ENCODE measurements around the gene EXOSC6. TPM values are rescaled to one million over a fixed set of nuclear protein-coding genes. Genes with fewer than 3 reads are reported as not detected.

EXOSC6 gene
- total and polyA plus RNA-seq, 2 of the 4 experiments (the other 2 are of a cell fraction): 5.8 to 7.0 TPM

GRCh38 chr16:70276392-70276791 lies 24.7 kb upstream of the EXOSC6 start:
- ATAC-seq (ENCODE audit: low read depth): no peak

More at GRCh38 chr16:70276392-70276791, 24.7 kb upstream of the EXOSC6 start:
- in situ Hi-C loops (cut with MboI; ENCODE audit: low sequenced_read_pairs): no loop called here
- no peak overlapping the region for H2BK20ac ChIP-seq (ENCODE audit: low read depth, low read length)
- no peak overlapping the region for H3K9ac ChIP-seq (ENCODE audit: low read depth, low read length)
- no peak overlapping the region for H3K56ac ChIP-seq (ENCODE audit: extremely low read depth, insufficient read depth, low read length)
- no peak overlapping the region for H4K8ac ChIP-seq (ENCODE audit: low read depth in 2 of 2, low read length in 2 of 2)
- H2BK15ac ChIP-seq (ENCODE audit: low read depth, low read length): no peak overlapping the region
- no peak for DNase-seq
- ChIA-PET POLR2A (ENCODE audit: unreplicated experiment) (no interaction called here), CTCF (no interaction called here)
- no peak overlapping the region for H4K91ac ChIP-seq (ENCODE audit: insufficient read depth, low read depth, low read length)
- H2BK120ac ChIP-seq (ENCODE audit: low read depth, low read length): no peak overlapping the region
- peaks cover 37% of the 10 kb centered on the region for H4K20me1 ChIP-seq (ENCODE audit: insufficient read depth, low read length)
- no peak overlapping the region for H2AK9ac ChIP-seq (replicated peaks; ENCODE audit: low read depth, low read length, poor library complexity)
- no peak overlapping the region for H2AFZ ChIP-seq (replicated peaks; ENCODE audit: low read length, poor library complexity)
- no peak overlapping the region for H3K14ac ChIP-seq (replicated peaks; ENCODE audit: low read depth, low read length)
- H3K9me3 ChIP-seq (ENCODE audit: control insufficient read depth, insufficient read depth, low read length): no peaks in the 10 kb centered on the region
- no peak overlapping the region for H2BK5ac ChIP-seq (ENCODE audit: low read depth, low read length, poor library complexity, severe bottlenecking)
- H3K23ac ChIP-seq (ENCODE audit: low read depth, low read length): no peak overlapping the region
- H3K36me3 ChIP-seq (ENCODE audit: control insufficient read depth, insufficient read depth, low read length): peaks cover 68% of the 10 kb centered on the region
- no CpG with 5 or more reads among the region's 1 CpG for WGBS, 2 experiments (ENCODE audit: extremely low coverage in 2 of 2, insufficient read length in 1 of 2)
- no peak overlapping the region for H3K4me2 ChIP-seq (ENCODE audit: low read depth, low read length)
- no peaks in the 10 kb centered on the region for H3K27me3 ChIP-seq (ENCODE audit: control insufficient read depth, insufficient read depth, low read length)
- H3K4me1 ChIP-seq (ENCODE audit: control insufficient read depth, insufficient read depth, low read length): no peaks in the 10 kb centered on the region
- no peak overlapping the region for H3K27ac ChIP-seq (ENCODE audit: insufficient read depth, low read length)
- H2AK5ac ChIP-seq (ENCODE audit: low read depth, low read length): no peak overlapping the region
- no peak overlapping the region for H3K4ac ChIP-seq (ENCODE audit: low read depth, low read length)
- TF ChIP-seq MAZ (IDR thresholded peaks at IDR 0.05; ENCODE audit: borderline replicate concordance, low read depth, low read length) (no peak), SMC3 (IDR thresholded peaks at IDR 0.05; ENCODE audit: low read depth, low read length) (no peak), NFE2L2 (IDR thresholded peaks at IDR 0.05; ENCODE audit: low read depth, low read length) (no peak), POLR2A (IDR thresholded peaks at IDR 0.05; ENCODE audit: low read depth, low read length) (no peak), CHD1 (IDR thresholded peaks at IDR 0.05; ENCODE audit: low read depth, low read length) (no peak), ELK1 (IDR thresholded peaks at IDR 0.05; ENCODE audit: borderline replicate concordance, low read depth, low read length) (no peak), MXI1 (IDR thresholded peaks at IDR 0.05; ENCODE audit: borderline replicate concordance, low read depth, low read length) (no peak), BHLHE40 (IDR thresholded peaks at IDR 0.05; ENCODE audit: low read depth, low read length) (no peak)
- no peak overlapping the region for H4K5ac ChIP-seq (ENCODE audit: low read depth, low read length)
- dilution Hi-C loops (cut with HindIII; ENCODE audit: low sequenced_read_pairs, unreplicated experiment): no loop called here
- H3K18ac ChIP-seq (ENCODE audit: low read depth, low read length): no peak overlapping the region
- intact Hi-C loops (cut with micrococcal nuclease): no loop called here
- no peaks in the 10 kb centered on the region; the same call in 1 of the 2 replicates for H3K9me1 ChIP-seq (ENCODE audit: insufficient read depth, low read length)
- no peak overlapping the region for H3K4me3 ChIP-seq (ENCODE audit: insufficient read depth, low read depth, low read length)
- H3K79me1 ChIP-seq (ENCODE audit: low read depth in 1 of 2, low read length in 2 of 2): peaks cover 25 to 56% of the 10 kb centered on the region in 2 experiments
- BruUV-seq (replicated peaks): no TSS peak

Measured in IMR-90 (cell line).